T47D (cell line): ENCODE measurements around the gene RPUSD2.
A peak's percentile ranks its signal among the peaks of the same experiment; 100 is the strongest.
"Not testable (repeated sequence)": the region's sequence is repeated elsewhere in the genome, so short reads cannot be mapped to it uniquely, and the experiment has no call there.

Experiments used
- DNase-seq, 2 experiments: peaks; one replicate each; pipeline versions ENCODE4 v3.0.0 to v3.0.0-alpha.2; 2011 to 2012; ENCODE audit warnings: low read depth in 1 of 2, low spot score in 1 of 2
- JUND ChIP-seq: IDR thresholded peaks from 2 replicates; pipeline ENCODE4 v1.6.1; 2012; ENCODE audit warnings: low read depth
- in situ Hi-C: cut with HindIII; loops from 2 replicates; pipeline ENCODE4 v1.10.0; 2016; ENCODE audit warnings: low sequenced_read_pairs, low pct_unique_long_range_greater_than_20kb

RPUSD2 gene

DNA sequence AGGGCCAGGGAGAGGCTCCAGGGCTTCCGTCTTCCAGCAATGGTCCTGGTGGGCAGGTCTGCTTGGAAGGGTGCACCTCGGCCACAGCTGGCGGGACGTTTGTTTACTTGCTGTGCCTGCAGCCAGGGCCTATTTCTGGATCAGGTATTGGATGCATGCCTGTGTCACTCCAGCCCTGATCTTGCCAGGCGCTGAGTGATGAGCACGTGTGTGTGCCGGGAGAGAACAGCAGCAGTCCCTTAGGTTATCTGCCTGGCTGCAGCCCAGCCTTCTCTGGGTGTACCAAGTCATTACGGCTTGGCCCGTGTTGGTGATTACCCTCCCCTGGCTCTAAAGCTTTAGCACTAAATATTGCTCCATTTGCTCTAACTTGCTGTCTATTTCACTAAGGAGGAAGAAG lies 19.2 kb upstream of the RPUSD2 start:
- TF ChIP-seq JUND = no peak
- DNase-seq = no peak
- in situ Hi-C loops = no loop called here

DNA sequence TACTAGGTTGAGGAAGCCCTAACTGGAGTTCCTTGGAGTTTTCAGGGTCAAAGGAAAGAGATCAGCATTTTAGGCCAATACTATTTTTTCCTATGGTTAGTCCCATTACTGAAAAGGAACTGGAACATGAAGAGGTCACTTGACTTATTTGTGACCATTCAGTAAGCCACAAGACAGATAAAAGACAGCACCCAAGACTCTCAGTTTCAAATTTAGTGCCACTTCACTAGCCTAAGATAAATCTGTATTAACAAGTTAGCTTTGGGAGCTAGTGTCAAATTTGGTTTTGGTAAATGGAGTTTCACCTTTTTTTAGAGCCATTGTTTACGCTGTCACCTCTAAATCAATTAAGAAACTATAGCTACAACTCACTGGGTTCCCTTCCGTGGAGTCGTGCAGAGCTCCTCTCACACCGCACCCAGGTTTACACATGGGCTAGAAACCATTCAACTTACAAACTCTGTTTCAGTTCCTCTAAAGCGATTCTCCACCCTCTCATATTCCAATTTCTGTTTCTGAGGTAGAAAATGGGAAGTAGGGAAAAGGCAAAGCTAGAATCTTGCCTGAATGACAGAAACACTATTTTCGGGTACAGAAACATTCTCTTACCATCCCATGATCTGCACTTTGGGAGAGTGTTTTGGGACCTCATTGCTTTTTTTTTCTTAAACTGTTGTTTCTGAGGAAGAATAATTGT lies 18.6 kb upstream of the RPUSD2 start:
- no peak for TF ChIP-seq JUND
- in situ Hi-C loops = no loop called here
- DNase-seq = no peak

DNA sequence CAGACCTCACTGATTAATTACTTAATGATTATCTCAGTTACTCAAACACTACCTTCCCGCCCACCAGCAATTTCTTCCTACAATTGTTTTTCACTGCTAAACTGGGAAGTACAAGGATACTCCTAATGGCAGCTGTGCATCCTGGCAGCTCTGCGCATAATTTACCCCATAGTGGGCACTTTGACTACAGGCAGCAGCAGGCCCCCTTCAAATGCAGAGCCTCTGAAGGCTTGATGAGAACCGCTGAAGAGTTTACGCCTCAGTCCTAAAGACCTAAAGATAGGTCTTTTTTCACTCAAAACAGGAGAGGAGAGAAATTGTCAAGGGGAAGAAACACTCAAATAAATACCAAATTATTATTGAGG lies 15.0 kb upstream of the RPUSD2 start:
- no peak for TF ChIP-seq JUND
- DNase-seq = no peak
- in situ Hi-C loops = no loop called here

DNA sequence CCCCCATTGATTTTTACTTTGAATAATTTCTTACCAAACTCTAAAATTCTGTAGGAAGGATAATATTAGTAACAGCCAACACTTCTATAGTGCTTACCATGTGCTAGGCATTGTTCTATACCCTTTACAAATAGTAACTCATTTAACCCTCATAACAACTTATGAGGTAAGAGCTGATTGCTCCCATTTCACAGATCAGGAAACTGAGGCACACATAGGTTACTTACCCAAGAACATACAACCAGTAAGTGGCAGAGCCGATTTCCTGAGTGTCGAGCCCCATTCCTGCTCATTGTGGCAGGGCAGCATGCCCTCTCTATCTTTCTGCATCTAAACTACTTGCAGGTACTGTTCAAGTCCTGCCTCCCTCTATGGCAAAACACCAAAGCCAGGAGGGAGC lies 13.2 kb upstream of the RPUSD2 start:
- in situ Hi-C loops = no loop called here
- no peak for TF ChIP-seq JUND

DNA sequence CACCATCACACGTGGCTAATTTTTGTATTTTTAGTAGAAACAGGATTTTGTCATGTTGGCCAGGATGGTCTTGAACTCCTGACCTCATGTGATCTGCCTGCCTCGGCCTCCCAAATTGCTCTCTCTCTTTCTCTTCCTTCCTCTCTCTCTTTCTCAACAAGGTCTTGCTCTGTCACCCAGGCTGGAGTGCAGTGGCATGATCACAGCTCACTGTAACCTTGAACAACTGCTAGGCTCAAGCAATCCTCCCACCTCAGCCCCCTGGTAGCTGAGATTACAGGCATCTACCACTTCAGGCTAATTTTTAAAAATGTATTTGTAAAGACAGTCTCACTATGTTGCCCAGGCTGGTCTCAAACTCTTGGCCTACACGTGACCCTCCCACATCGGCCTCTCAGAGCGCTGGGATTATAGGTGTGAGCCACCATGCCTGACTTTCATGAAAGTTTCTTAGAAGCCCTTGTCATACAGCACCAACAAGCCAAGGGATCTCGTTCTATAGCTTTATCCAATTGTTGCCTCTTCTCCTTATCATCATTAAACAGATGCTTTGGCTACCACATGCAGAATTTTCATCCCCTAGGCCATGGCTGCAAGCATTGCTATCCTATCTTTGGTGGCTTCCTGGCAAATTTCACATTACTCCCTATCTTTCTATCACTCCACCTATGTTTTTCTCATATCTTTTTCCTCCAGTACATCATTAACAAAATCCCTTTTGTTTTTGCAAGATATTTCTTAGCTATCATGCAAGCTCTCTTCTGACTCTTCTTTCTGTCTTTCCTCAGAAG lies 10.0 kb upstream of the RPUSD2 start:
- TF ChIP-seq JUND = no peak
- in situ Hi-C loops = no loop called here

More for the DNA sequence above, 13.2 kb upstream of the RPUSD2 start:
- no peak for DNase-seq

DNA sequence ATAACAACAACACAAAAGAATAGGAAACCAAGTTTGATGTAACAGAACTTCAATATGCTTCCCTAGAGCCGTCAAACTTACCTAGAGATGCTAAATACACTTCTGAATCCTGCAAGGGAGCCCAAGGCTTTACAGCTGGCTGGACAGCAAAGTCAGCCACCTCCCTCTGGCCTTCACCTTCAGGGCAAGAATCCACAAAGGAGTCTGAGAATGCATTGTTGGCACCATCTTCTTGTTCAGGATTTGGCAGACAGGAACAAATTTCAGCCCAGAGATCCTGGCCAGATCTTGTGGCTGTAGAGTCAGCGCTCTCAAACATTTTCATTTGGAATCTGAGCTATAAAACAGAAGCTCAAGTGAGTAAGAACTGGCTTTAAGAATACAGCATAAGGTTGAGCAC lies 6.4 kb upstream of the RPUSD2 start:
- TF ChIP-seq JUND = no peak
- in situ Hi-C loops = no loop called here
- DNase-seq = peak; percentile 37 to 58

More for the DNA sequence above, 10.0 kb upstream of the RPUSD2 start:
- no peak for DNase-seq

DNA sequence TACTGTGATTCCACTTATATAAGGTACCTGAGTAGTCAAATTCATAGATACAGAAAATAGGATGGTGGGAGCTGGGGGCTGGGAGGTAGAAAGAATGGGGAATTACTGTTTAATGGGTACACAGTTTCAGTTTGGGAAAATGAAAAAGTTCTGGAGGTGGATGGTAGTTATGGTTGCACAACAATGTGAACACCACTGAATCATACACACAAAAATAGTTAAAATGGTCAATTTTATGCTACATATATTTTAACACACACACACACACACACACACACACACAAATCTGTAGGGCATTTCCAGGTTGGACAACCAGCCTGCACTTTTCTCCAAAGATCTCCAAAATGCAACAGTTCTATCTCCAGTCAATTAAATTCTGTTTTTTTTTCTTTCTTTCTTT lies 5.7 kb upstream of the RPUSD2 start:
- in situ Hi-C loops = no loop called here
- TF ChIP-seq JUND = no peak
- no peak for DNase-seq

DNA sequence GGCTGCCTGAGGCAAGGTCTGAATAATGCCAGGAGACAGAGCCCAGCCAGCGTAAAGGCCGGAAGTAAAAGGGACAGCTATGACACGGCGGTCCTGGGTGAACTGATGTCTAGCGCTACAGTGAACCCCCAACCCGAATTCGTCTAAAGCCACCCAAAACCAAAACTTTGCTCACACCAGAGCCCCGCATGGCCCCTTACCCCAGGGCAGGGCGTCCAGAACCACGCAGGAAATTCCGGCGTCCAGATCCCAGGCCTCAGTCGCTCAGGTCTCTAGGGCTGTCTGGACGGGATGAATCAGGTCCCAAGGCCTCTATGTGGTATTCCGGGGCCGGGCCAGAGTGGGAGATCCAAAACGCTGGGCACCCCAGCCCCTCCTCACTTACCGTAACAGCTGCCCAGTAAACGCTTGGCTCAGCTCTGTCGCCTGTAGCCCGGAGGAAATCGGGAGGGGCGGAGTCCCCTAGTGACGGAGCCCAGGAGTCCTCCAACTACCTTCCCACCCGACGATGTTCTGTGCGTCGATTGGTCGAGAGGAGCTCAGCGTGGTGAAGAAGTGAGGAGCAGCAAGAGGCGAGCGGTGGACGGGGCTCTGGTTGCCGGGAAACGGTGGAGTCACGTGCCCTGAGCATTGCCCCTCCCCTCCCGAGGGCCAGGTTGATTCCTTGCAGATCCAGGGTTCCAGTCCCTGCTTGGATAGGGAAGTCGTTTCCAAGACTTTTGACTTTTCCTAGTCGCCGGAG lies 4.3 kb upstream of the RPUSD2 start, which contains the start of gene CCDC32:
CCDC32 (minus strand) TSS at position 452 of the 742 bp plus-strand sequence. CDS start 2,027 bp downstream, outside the sequence.
- DNase-seq = peak; percentile 94 to 99
- TF ChIP-seq JUND = no peak
- in situ Hi-C loops = no loop called here

DNA sequence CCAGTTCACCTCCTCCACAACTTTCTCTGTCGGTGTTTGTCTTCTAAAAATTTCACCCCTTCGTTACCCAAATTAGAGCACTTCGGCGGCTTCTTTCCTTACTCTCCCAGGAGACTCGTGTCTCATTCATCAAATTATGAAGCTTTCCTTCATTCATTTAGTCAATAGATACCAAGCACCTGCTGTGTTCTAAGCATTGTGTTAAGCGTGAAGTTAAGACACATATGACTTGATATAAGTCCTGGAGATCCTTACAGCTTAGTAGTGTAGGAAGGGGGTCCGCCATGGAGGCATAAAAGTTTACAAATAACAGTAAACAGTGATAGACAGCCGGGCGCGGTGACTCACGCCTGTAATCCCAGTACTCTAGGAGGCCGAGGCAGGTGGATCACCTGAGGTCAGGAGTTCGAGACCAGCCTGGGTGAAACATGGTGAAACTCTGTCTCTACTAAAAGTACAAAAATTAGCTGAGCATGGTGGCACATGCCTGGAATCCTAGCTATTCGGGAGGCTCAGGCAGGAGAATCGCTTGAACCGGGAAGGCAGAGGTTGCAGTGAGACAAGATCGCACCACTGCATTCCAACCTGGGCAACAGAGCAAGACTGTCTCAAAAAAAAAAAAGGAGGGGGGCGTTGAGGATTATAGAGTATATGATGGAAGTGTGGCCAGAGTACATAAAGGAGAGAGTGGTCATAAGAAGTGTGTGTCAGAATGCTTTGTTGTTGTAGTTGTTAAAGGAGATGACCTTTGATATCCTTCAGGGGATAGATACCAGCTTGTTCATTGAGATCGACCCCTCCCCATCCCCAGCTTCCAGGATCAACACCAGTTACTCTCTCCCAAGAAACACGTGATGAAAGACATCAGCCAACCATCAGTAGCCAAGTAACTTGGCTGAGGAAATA lies 3.5 kb upstream of the RPUSD2 start:
- in situ Hi-C loops = no loop called here
- DNase-seq = peak in 1 of 2 experiments; percentile 35
- no peak for TF ChIP-seq JUND

DNA sequence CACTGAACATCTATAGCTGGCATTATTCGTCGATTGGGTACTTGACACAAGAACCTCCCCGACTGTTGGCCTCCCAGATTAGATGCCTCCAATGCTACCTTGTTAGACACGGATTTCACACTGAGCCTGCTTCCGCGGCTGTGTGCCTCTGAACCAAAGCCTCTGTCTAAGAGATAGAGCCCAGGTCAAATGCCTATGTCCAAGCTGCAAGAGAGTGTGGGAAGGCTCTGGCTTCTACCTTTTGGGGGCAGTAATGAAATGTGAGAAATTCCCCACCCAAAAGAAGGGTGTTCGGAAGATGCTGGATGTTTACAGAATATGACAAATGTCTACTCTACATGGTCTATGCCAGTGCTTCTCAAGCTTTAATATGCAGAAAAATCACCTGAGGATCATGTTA lies 2.0 kb upstream of the RPUSD2 start:
- no peak for TF ChIP-seq JUND
- DNase-seq = peak in 1 of 2 experiments; percentile 52
- in situ Hi-C loops = no loop called here

DNA sequence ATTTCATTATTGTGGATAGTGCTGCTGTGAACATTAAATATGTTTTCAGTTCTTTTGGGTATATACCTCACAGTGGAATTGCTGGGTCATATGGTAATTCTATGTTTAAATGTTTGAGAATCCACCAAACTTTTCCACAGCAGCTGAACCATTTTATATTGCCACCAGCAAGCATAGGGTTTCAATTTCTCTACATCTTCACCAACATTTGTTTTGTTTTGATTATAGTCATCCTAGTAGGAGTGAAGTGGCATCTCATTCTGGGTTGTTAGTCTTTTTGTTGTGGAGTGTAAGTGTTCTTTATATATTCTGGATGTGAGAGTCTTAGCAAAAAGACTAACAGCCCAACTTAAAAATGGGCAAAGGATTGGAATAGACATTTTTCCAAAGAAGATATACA lies 6.0 kb downstream of the RPUSD2 start:
- in situ Hi-C loops = no loop called here
- no peak for DNase-seq
- no peak for TF ChIP-seq JUND

DNA sequence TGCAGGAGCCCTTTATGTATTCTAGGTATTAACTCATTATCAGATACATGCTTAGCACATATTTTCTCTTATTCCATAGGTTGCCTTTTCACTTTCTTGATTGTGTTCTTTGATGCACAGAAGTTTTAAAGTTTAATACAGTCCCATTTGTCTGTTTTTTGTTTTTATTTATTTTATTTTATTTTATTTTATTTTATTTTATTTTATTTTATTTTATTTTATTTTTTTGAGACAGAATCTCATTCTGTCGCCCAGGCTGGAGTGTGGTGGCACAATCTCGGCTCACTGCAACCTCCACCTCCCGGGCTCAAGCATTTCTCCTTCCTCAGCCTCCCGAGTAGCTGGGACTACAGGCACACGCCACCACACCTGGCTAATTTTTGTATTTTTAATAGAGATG lies 7.8 kb downstream of the RPUSD2 start:
- DNase-seq, in situ Hi-C loops: not testable (repeated sequence)
